ENCODE data around the gene MRPS31. TPM values are rescaled to one million over a fixed set of nuclear protein-coding genes. Genes with fewer than 3 reads are reported as not detected.

The MRPS31 gene
- polyA plus RNA-seq, 1 donor (not counting 4 experiments of a cell fraction or from before 2014, with no cell fraction given) = 27.2 TPM

- peaks cover 2% of the 10 kb centered on the region for H3K79me2 ChIP-seq (ENCODE audit: control insufficient read depth, insufficient read depth, low read length)
- H3K36me3 ChIP-seq (ENCODE audit: control insufficient read depth in 2 of 2, extremely low read depth in 1 of 2, insufficient read depth in 2 of 2, low read length in 2 of 2) = peaks cover 4 to 5% of the 10 kb centered on the region in 2 experiments
- no peak overlapping the region for H3K27ac ChIP-seq (ENCODE audit: control insufficient read depth, insufficient read depth, low read length)
- no peak overlapping the region for H3K4me3 ChIP-seq (ENCODE audit: control insufficient read depth in 2 of 3, extremely low read depth in 1 of 3, insufficient read depth in 2 of 3, low read depth in 1 of 3, low read length in 3 of 3)
- H3K27me3 ChIP-seq (ENCODE audit: control insufficient read depth, extremely low read depth, insufficient read depth, low read length) = no peaks in the 10 kb centered on the region
- H3K9ac ChIP-seq (ENCODE audit: control insufficient read depth, extremely low read depth, insufficient read depth, low read length) = no peak overlapping the region
- no peaks in the 10 kb centered on the region for H3K9me3 ChIP-seq (ENCODE audit: control insufficient read depth, low read depth, low read length)
- dilution Hi-C loops (cut with MboI; ENCODE audit: extremely low pct_ligation_motif_present, low sequenced_read_pairs) = no loop called here
- DNase-seq (ENCODE audit: low read depth, low spot score) (no peak), FAIRE-seq (no peak)
- H3K4me2 ChIP-seq (ENCODE audit: control insufficient read depth, extremely low read depth, insufficient read depth, low read depth, low read length) = no peak overlapping the region
- no peaks in the 10 kb centered on the region for H3K9me1 ChIP-seq (ENCODE audit: control insufficient read depth, extremely low read depth, insufficient read depth, low read length)
- TF ChIP-seq EZH2 (IDR thresholded peaks at IDR 0.05; ENCODE audit: low read length) = no peak
- TF ChIP-seq, protein P1, sequence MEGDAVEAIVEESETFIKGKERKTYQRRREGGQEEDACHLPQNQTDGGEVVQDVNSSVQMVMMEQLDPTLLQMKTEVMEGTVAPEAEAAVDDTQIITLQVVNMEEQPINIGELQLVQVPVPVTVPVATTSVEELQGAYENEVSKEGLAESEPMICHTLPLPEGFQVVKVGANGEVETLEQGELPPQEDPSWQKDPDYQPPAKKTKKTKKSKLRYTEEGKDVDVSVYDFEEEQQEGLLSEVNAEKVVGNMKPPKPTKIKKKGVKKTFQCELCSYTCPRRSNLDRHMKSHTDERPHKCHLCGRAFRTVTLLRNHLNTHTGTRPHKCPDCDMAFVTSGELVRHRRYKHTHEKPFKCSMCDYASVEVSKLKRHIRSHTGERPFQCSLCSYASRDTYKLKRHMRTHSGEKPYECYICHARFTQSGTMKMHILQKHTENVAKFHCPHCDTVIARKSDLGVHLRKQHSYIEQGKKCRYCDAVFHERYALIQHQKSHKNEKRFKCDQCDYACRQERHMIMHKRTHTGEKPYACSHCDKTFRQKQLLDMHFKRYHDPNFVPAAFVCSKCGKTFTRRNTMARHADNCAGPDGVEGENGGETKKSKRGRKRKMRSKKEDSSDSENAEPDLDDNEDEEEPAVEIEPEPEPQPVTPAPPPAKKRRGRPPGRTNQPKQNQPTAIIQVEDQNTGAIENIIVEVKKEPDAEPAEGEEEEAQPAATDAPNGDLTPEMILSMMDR (optimal IDR thresholded peaks at IDR 0.05 in 1 of 3, IDR thresholded peaks at IDR 0.05 in 1 of 3, conservative IDR thresholded peaks at IDR 0.05 in 1 of 3; ENCODE audit: extremely low read depth in 1 of 3, insufficient read depth in 2 of 3, low read length in 3 of 3) = no peak
- no peak overlapping the region for H2AFZ ChIP-seq (ENCODE audit: control insufficient read depth, low read length)
- H4K20me1 ChIP-seq (ENCODE audit: control insufficient read depth, extremely low read depth, insufficient read depth, low read length) = no peaks in the 10 kb centered on the region
- H3K4me1 ChIP-seq (ENCODE audit: control insufficient read depth, extremely low read depth, insufficient read depth, low read length) = no peaks in the 10 kb centered on the region
These were observed 12.2 kb downstream of the MRPS31 start for GRCh38 chr13:40758811-40759210.

- Histone ChIP-seq H3K4me3 (ENCODE audit: control insufficient read depth in 2 of 3, extremely low read depth in 1 of 3, insufficient read depth in 2 of 3, low read depth in 1 of 3, low read length in 3 of 3) (no peak overlapping the region), H4K20me1 (ENCODE audit: control insufficient read depth, extremely low read depth, insufficient read depth, low read length) (no peaks in the 10 kb centered on the region), H3K4me2 (ENCODE audit: control insufficient read depth, extremely low read depth, insufficient read depth, low read depth, low read length) (no peak overlapping the region), H3K9me3 (ENCODE audit: control insufficient read depth, low read depth, low read length) (no peaks in the 10 kb centered on the region), H3K79me2 (ENCODE audit: control insufficient read depth, insufficient read depth, low read length) (no peaks in the 10 kb centered on the region), H3K9ac (ENCODE audit: control insufficient read depth, extremely low read depth, insufficient read depth, low read length) (no peak overlapping the region), H3K36me3 (ENCODE audit: control insufficient read depth in 2 of 2, extremely low read depth in 1 of 2, insufficient read depth in 2 of 2, low read length in 2 of 2) (peaks cover 0 to 6% of the 10 kb centered on the region in 2 experiments), H3K27ac (ENCODE audit: control insufficient read depth, insufficient read depth, low read length) (no peak overlapping the region), H3K9me1 (ENCODE audit: control insufficient read depth, extremely low read depth, insufficient read depth, low read length) (no peaks in the 10 kb centered on the region), H3K4me1 (ENCODE audit: control insufficient read depth, extremely low read depth, insufficient read depth, low read length) (no peaks in the 10 kb centered on the region), H2AFZ (ENCODE audit: control insufficient read depth, low read length) (no peak overlapping the region), H3K27me3 (ENCODE audit: control insufficient read depth, extremely low read depth, insufficient read depth, low read length) (no peaks in the 10 kb centered on the region)
- no peak for FAIRE-seq
- dilution Hi-C loops (cut with MboI; ENCODE audit: extremely low pct_ligation_motif_present, low sequenced_read_pairs) = no loop called here
- DNase-seq (ENCODE audit: low read depth, low spot score) = no peak
- TF ChIP-seq, protein P1 (optimal IDR thresholded peaks at IDR 0.05 in 1 of 3, IDR thresholded peaks at IDR 0.05 in 1 of 3, conservative IDR thresholded peaks at IDR 0.05 in 1 of 3; ENCODE audit: extremely low read depth in 1 of 3, insufficient read depth in 2 of 3, low read length in 3 of 3) = no peak
- no peak for TF ChIP-seq EZH2 (IDR thresholded peaks at IDR 0.05; ENCODE audit: low read length)
These were observed 14.9 kb downstream of the MRPS31 start for GRCh38 chr13:40756042-40756441.

All from keratinocyte (primary cell).